Fibroblast of skin of left quadriceps (primary cell): ENCODE data around the gene CD96.

Experiments used
- DNase-seq, 2 experiments: peaks; one replicate each; pipeline ENCODE4 v3.0.0-alpha.2; 2013; ENCODE audit warnings: low read depth in 2 of 2

CD96 gene

DNA sequence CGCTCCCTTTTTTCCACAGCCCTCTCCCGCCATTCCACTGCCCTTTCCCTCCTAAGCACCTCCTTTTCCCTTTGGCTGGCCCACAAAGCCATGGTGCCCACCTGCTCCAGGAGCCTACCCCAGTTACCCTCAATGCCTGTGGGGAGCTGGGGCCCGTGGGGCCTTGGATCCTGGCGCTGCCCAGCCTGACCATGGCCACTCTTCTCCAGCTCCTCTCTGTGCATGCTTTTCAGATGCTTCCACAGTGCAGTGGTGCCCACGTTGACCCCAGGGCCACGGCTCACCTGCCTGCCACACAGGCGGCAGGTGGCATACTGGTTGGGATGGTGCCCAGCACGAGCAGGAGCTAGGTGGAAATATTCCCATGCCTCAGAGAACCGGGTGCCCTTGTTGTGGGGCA lies 51.7 kb downstream of the CD96 start:
- no peak for DNase-seq

DNA sequence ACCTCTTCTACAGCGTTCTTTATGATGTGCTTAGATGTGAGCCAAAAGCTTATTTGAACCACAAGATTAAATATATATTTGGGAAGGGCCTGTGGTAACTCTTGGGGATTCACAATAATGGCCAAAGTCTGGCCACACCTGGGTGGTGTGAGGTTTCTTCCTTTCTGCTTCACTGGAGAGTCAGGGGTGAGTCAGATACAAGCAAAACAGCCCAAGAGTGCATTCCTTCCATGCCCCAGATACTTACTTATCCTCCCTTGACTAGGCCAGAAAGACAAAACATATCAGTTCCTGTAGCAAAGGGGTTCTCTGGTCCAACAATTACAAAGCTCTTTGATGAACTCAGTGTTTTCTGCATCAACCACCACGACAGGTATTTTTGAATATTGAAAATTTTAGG lies 52.2 kb downstream of the CD96 start:
- peak; percentile 20 to 29 for DNase-seq

DNA sequence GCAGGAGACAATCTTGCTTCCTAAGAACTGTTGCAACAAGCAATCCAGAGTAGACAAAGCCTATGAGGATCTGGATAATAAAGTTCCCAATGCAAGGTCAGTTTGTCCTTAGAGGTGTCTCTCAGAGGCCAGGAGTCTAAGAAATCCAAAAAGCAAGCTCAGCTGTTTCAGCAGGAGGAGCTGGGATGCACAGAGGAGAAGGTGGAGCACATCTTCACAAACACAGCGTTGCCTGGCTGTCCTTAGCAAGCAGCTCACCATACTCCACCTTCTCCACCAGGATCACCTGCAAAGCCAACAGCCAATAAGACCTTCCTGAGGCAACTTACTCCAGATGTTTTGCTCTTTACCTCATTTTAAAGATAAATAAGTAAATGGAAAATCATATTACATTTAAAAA lies 52.8 kb downstream of the CD96 start:
- no peak for DNase-seq

DNA sequence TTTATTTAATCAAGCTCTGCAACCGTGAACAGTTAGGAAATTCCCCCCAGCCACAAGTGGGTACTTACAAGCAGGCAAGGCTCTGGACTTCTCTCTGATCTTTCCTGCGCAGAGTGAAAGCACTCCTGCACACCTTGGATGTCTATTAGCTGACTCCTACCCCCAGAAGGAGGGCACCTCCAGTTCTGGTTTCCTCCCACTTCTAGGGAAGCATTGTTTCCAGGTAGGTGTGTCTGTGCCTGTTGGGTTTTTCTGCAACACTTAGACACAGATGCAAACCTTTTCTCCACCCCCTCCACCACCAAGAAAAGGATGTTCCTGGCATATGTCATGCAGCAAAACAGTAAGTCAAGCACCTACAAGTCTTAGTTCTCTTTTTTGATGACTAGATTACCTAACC lies 53.2 kb downstream of the CD96 start, which contains the start of gene ZBED2:
TSS of gene ZBED2 (minus strand) at position 115 of the 400 bp plus-strand sequence. CDS start 1,145 bp downstream, outside the sequence.
- no peak for DNase-seq

DNA sequence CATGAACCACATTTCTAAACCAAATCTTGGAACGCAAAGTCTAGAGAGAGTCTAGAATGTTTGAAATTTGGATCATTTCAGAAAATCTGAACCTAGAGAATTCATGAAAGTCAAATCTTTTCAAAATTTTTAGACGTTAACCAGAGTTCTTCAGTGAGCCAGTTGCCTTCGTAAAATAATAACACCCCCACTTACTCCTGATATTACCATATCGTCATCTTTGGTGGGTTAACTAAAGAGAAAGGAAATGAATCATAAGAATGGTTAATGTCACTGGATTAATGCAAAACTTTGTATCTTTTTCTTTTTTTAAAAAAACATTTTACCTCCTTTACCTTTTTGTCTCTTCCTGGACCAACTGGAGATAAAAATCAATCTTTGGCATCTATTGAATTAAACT lies 54.3 kb downstream of the CD96 start:
- DNase-seq, result no peak

DNA sequence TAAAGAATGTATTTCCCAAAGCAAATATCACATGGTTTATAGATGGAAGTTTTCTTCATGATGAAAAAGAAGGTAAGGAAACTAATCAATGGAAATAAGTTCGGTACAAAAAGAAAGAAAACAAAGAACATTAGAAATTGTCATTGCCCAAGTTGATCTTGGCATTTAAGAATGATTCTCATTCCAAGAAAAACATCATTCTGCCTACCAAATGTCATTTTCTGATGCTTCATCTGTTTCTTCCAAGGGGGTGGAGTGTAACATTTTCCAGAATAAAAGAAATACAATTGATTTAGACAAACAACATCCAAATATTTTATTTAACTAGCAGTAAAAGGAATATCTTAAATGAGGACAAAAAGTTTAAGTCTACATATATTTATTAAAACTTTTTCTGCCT lies 56.1 kb downstream of the CD96 start:
- no peak for DNase-seq

DNA sequence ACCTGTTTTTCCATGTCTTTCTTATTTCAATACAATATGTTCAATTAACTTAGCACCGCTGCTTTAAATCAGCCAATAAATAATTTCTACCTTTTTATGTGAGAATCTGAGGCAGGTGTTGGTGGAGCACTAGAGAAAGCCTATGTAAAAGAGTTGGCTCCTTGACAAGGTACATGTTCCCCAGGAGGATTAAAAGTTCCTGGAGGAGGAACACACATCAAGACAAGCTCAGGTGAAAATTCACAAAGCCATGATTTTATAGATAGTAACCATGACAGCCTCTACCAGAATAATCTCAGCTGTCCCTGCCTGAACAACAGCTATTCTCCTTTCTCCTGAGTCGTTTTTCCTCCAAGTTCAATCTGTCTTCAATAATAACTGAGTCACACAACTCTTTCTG lies 56.6 kb downstream of the CD96 start:
- DNase-seq, result no peak

DNA sequence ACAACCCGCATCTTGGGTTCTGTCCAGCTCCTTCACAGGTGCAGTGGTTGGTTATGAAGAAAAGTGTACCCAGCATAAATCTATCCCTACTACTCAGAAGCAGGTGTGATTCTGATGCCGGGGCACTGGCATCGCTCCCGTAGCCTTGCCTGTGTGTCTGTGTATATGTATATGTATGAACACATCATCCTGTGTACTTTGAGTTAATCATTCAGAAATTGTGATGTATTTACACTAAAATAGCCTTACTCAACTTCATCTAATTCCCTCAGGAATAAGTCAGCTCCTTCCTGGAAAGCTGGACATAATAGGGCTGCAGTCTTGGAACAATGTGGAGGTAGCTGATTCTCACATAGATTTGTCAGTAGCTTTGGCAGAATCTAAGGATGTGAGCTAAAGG lies 59.8 kb downstream of the CD96 start:
- no peak for DNase-seq

DNA sequence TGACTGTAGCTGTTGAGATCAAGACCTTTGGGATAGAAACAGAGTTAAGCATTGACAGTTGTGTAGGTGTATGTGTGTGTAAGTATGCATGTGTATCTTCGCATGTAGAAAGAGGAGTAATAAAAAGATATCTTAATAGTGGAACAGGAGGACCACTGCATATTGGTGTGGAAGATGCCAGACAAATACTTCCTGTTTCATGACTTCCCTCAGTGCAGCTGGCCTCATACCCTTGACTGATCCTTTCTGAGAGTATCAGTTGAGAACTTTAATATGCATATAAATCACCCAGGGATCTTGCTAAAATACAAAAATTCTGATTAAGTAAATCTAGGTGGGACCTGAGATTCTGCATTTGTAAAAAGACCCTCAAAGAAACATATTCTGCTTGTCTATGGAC lies 61.7 kb downstream of the CD96 start:
- no peak for DNase-seq

DNA sequence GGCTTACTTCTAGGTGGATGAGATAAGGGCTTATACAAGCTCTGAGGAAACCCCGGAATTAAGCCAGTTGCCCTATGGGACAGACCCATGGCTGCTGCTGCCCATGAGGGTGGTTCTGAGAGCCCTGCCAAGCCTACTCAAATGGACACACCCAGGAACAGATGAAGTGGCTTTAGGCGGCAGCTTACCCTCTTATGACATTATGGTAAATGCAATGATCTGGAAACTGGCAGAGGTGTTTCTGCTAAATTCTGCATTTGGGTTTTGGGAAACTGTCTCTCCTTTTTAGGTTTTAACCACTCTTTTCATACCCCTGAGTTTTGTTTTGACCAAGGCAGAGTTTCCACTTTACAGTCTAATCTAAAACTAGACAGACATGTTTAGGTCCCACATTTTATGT lies 62.1 kb downstream of the CD96 start:
- no peak for DNase-seq

DNA sequence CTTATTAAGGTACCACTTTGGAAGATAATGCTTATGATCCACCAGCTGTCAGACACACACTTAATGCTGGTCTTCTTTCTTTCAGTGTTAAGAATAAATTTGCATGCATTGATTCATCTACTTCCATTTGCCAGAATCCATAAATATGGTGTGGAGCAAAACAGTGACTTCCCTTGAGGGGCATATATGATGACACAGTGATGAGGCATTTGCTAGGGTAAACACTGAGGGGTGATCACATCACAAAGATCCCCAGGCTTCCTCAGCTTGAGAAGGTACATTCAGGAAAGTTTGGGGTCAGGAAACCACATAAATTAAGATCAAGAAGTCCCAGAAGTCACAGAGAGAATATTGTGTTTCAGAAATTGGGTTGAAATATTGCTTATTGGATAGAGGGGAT lies 63.0 kb downstream of the CD96 start:
- DNase-seq, result no peak

DNA sequence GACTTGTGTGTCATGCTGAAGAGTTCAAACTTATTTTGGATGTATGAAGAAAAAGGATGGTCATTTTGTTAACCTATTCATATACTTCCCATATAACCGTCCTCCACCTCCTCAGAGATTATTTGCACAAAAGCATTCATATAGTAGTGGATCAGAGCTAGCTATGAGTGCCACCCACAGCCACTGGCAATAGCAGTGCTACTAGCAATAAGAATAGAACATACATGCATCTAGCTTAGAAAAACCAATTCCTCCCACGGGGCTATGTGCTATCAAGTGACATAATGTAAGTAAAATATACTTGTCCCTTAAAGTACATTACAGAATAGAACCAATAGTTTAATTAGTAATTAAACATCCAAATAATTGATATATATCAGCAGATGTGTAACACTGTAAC lies 63.5 kb downstream of the CD96 start:
- no peak for DNase-seq

DNA sequence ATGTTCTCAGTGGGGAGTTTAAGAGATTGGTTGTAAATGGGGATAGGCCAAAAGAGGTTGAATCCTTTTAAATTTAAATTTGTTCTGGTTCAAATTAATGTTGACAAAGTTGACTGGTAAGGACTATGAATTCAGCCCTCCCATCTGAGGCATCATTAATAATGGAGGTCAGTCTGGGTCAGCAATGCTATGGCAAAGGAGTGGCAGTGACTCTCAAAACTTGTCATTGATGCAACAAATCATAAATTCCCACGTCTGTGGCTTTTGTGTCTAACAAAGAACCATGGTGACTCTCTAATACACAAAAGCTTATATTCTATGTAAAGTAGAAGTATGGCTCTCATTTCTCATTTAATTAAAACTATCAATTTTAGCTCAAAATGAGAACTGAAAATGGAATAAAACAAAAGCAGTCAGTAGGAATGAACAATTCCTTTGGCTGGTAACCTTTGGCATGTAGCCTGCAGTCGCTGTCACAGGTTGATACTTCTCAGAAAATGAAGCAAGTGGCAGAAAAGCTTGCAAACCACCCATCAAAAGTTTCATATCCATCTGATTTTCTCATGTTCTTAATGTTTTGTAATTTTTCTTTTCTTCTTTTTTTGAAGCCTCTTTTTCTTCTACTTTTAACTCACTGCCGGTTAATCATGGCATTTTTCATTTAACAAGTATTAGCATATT lies 65.4 kb downstream of the CD96 start:
- no peak for DNase-seq

DNA sequence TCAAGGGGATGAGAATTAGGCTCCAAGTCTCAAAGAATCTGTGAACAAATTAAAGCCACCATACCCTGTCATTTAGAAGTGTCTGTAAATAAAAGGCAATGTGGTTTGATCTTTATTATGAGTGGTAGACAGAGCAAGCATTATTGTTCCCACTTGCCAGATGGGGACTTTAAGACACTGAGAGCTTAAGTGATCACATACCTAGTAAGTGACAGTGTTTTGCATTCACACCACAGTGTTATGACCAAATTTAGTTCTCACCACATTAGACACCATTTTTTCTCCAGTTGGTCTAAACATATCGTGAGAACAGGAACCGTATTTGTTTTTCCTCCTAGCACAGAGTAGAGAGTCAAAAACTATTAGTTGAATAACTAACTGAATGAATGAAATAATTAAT lies 66.4 kb downstream of the CD96 start:
- no peak for DNase-seq

DNA sequence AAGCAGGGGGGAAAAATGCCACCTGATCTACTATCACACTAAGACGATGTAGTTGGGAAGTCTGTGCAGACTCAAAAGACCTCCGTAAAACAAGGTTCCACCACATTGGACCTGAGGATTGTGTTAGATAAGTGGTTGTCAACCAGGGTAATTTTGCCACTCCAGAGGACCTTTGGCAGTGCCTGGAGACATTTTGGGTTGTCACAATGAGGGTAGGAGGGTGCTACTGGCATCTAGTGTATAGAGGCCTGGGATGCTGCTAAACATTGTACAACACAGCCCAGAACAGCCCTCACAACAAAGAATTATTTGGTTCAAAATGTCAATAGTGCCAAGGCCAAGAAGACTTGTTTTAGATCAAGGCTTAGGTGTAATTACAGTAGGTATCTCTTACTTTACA lies 67.7 kb downstream of the CD96 start:
- DNase-seq, result no peak

DNA sequence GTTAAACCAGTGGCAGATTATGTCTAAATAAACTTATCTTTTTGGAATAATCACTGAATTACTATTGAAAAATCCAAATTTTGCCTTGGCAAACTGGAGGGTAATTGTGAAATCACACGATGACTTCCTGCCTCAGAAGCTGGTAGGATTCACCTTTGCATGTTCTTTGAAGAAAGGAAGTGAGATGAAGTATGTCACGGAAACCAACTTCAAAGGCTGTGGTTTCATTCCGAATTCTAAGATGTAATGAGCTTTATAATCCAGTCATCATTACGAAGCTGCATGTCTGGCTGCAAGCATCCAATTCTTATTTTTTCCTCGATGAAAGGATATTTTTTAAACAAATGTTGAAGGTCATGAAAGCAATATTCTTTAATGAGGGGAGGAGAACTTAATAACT lies 68.2 kb downstream of the CD96 start:
- DNase-seq, result no peak

DNA sequence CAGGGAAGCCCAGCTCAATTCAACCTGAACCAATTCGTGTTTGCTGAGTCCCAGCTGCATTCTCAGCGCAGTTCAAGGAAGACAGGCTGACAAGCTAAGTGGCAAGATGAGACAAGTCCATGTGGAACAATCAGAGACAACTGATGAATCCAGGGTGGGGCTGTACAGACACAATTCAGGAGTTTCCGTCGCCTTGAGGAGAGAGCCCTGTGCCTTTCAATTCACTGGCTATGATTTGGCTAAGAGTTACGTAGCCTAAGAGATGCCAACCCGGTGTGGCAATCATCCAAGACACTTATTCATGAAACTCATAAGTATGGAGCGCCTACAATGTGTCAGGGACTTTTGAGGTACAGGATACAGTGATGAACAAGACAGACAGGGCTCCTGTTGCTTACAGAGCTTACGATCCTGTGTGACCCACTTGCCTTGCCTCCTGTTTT lies 68.6 kb downstream of the CD96 start:
- DNase-seq, result no peak

DNA sequence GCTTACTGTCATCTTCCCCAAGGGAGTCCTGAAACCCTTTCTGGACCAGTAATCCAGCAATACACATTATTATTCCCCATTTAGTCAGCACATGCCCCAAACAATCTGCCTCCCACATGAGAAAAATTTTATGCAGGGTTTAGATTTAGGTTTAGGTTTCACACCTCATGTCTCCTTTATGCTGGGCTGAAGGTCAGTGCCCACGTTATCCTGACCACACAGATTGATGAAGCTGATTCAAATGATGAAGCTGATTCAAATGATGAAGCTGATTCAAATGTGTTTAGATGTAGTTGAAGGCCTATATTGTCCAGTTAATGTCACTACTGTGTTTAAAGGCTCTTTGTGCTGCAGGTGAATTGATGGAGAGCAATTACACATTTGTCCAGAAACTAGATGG lies 71.3 kb downstream of the CD96 start:
- DNase-seq, result no peak

DNA sequence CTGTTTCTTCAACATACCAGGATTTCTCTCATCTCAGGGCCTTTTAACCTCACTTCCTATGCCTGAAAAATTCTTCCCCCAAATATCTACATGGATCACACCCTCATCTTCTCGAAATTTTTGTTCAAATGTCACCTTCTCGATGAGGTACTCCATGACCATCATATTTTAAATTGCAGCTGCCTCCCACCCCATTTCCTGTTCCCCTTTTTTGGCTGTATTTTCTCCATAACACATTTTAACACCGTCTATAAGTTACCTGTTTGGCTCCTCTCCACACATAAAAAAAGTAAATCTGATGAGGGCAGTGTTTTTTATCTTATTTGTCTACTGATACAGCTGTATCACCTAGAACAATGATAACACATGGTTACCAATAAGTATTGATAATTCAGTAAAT lies 73.9 kb downstream of the CD96 start:
- DNase-seq, result no peak

DNA sequence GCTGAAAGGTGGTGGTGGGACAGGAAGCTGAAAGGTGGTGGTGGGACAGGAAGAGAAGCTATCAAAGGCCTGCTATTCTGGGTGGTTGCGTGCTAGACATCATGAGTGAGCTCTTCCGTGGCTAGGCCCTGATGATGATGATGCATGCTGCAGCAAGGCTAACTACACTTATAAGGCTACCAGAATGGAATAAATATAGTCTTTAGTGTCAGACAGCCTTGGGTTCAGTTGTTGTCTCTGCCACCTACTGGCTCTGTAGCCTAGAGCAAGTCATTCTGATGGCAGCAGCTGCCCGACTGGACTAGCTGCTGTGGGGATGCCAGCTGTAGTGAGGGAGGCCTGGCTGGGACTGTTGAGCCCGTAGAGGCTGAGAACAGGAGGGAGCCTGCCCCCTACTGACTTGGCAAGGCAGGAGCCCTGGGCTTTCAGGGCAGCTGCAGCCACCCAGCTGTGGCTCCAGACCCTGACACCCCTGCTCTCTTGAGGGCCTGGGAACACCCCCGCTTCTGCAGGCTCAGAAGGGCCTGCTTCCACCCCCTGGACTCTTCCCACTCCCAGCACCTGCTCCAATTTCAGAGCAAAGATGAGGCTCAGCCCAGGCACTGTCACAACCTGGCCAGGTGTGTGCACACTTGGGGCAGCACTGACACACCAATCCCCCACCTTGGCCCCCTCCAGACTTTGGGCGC lies 74.6 kb downstream of the CD96 start:
- no peak for DNase-seq

DNA sequence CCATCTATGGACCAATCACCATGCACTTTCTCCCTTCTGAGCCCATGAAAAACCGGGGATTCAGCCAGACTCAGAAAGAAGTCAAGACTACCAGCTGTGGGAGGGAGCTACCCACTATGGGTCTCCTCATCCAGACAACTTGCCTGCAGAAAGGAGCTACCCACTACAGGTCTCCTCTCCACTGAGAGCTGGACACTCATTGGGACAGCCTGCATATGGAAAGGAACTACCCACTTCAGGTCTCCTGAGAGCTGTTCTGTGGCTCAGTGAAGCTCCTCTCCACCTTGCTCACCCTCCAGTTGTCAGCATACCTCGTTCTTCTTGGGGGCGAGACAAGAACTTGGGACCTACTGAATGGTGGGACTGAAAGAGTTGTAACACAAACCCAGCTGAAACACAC lies 75.4 kb downstream of the CD96 start:
- DNase-seq, result no peak

DNA sequence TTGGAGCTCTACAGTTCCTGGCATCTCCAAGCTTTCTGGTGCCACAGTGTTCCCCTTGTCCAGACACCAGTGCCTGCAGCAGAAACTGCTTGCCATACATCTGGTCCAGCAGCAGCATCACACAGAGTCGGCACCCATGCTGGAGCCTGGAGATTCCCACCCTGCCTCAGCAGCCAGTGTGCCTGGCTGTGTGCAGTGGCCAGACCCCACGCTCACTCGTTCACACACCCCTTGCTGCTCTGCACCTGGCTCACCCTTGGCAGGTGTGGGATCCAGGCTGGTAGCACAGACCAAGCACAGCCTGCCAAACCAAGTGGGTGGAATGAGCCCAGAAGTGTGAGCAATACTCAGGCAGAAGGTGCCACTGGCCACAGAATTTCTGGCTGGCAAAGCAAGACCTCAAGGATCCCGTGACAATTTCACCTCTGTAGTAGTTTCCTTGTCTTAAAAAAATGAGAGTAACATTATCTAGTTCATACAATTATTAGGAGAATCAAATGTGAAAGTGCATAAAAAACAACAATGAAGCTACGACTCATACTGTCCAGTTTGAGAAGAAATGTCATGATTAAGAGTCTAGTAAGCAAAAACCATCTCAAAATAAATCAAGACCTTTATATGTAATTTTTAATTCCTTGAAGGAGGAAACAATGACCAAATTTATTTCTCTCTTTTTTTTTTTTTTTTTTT lies 76.1 kb downstream of the CD96 start:
- no peak for DNase-seq

DNA sequence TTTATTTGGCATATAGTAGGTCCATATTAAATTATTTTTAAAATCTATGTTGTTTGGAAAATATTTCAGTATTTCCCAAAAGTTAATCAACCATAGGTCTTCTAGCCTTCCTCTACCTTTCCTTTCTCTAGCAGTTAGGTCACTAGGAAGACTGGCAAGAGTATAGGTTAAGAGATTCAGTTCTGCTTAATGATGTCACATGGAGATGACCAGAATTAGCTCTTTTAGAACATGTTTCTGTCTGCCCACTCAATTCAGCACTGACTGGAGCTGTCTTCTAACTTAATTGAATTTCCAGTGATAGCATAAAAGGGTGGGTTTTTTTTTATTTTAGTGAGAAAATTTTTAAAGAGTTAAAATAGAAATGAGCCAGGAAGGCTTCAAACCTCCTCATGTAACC lies 76.9 kb downstream of the CD96 start:
- DNase-seq, result no peak
